Sigmoid colon (tissue), 7 donors: ENCODE data around the gene HECTD4. TPM values are rescaled to one million over a fixed set of nuclear protein-coding genes. Genes with fewer than 3 reads are reported as not detected.

Experiments
- DNase-seq: peaks from one replicate; pipeline ENCODE4 v3.0.0-alpha.2; 2019
- H3K27ac ChIP-seq, 4 donors: fragments of 200-600 bp; sonication (generic); one replicate each; pipeline ENCODE4 v1.5.1; 2016 to 2019; ENCODE audit warnings: mild to moderate bottlenecking in 1 of 4
- H3K27me3 ChIP-seq, 3 donors: fragments of 200-600 bp; sonication (generic); one replicate each; pipeline ENCODE4 v1.5.1; 2019; ENCODE audit warnings: mild to moderate bottlenecking in 1 of 3
- H3K36me3 ChIP-seq, 4 donors: fragments of 200-600 bp; sonication (generic); one replicate each; pipeline ENCODE4 v1.5.1; 2016 to 2019
- H3K4me1 ChIP-seq, 4 donors: fragments of 200-600 bp; sonication (generic); one replicate each; pipeline ENCODE4 v1.5.1; 2017 to 2019
- H3K4me3 ChIP-seq, 4 donors: fragments of 200-600 bp; sonication (generic); one replicate each; pipeline ENCODE4 v1.5.1; 2017 to 2019; ENCODE audit warnings: mild to moderate bottlenecking in 2 of 4, moderate library complexity in 1 of 4
- H3K9me3 ChIP-seq, 4 donors: fragments of 200-600 bp in 3 of 4; sonication (generic) in 3 of 4; one replicate each; pipeline versions ENCODE4 v1.5.1 to v1.6.1; 2013 to 2019
- CTCF ChIP-seq, 4 experiments: fragments of 450-650 bp in 3 of 4; fragments of 200-600 bp in 1 of 4; IDR thresholded peaks; one replicate each; pipeline ENCODE4 v1.5.1; 2016 to 2019; ENCODE audit warnings: antibody characterized with exemption in 4 of 4, mild to moderate bottlenecking in 3 of 4, moderate library complexity in 2 of 4
- EP300 ChIP-seq, 4 donors: sonication (generic); formaldehyde crosslinking; IDR thresholded peaks; one replicate each; pipeline ENCODE4 v1.6.1; 2017; ENCODE audit warnings: antibody characterized with exemption in 4 of 4
- POLR2A ChIP-seq, 2 donors: fragments of 450-650 bp; IDR thresholded peaks; one replicate each; pipeline ENCODE4 v1.6.1; 2016; ENCODE audit warnings: antibody characterized with exemption in 2 of 2, mild to moderate bottlenecking in 2 of 2, moderate library complexity in 2 of 2
- POLR2AphosphoS5 ChIP-seq, 4 donors: sonication (generic); formaldehyde crosslinking; IDR thresholded peaks; one replicate each; pipeline ENCODE4 v1.6.1; 2017; ENCODE audit warnings: antibody characterized with exemption in 4 of 4
- WGBS, 2 donors: extraction: QIAGEN DNeasy Blood & Tissue Kit; methylation state at CpG; one replicate each; pipeline ENCODE4 v1.1.7; 2013; 5-methylcytosine and 5-hydroxymethylcytosine counted together
- intact Hi-C: fragments of 100-400 bp; cut with DNase I; formaldehyde crosslinking; loops from one replicate; pipeline ENCODE4 v1.15.1; 2023
- polyA plus RNA-seq, 3 donors: library from polyadenylated mRNA; stranded (reverse); fragments of 200-250 nt; gene quantifications; one replicate each; pipeline ENCODE4 v1.2.3, GENCODE V29; 2013
- total RNA-seq, 4 donors: library from RNA; depleted of rRNA; stranded (reverse); fragments of >200 nt; gene quantifications; one replicate each; pipeline ENCODE4 v1.1.0, GENCODE V29; 2016
- donor health status: healthy with polysubstance abuse.
- donor health status: Bipolar disorder and iron deficiency.
- donor health status: healthy.

The HECTD4 gene
- total and polyA plus RNA-seq, 7 donors, result 5.4 to 64.8 (median 26.0) TPM

DNA sequence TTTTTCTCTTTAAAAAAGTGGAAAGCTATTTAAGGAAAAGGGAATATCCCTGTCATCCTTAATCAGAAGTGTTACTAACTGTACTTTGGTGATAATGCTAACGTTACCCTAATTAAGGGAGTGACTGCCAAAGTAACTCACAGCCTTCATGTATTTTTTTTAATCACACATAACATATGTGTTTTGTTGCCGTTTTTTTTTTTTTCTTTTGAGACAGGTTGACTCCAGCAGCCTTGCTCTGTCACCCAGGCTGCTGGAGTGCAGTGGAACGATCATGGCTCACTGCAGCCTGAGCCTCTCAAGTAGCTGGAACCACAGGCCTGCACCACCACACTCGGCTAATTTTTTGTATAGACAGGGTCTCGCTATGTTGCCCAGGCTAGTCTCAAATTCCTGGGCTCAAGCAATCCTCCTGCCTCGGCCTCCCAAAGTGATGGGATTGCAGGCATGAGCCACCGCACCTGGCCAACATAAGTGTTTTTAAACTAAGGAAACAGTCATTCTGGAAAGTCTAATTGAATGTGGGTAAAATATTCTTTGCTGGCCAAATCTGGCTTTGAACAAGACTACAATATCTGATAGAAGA lies 56.5 kb downstream of the HECTD4 start:
- no peak for DNase-seq
- intact Hi-C loops, result no loop called here
- H3K9me3 ChIP-seq, result no peaks in the 10 kb centered on the region
- no peak for TF ChIP-seq POLR2AphosphoS5 (IDR thresholded peaks at IDR 0.05)
- no peak for TF ChIP-seq EP300 (IDR thresholded peaks at IDR 0.05)
- H3K27ac ChIP-seq, result no peak overlapping the region
- no peaks in the 10 kb centered on the region for H3K36me3 ChIP-seq
- H3K4me1 ChIP-seq, result peaks cover 0 to 26% (median 11%) of the 10 kb centered on the region in 4 donors
- WGBS, 2 donors, result 82 to 90% methylated on average over 7 of the region's 7 CpGs
- no peak overlapping the region for H3K4me3 ChIP-seq
- H3K27me3 ChIP-seq, result no peaks in the 10 kb centered on the region

DNA sequence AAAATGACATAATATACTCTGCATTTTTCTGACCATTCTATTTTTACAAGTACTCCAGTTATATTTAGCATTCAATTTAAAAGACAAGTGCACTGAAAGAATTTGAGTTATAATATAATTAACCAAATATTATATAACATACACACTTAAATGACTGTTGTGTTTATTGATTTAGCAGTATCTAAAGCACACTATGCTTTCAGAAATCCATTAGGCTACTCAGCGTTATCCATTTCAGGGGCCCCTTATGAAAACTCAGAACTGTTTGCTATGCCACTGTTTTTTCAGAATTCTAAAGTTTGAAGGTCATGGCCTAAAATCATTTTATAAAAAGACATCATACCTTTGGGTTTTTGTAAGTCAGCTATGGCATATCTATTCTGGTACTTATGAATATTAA lies 57.1 kb downstream of the HECTD4 start:
- 89 to 92% methylated on average over 1 of the region's 1 CpG for WGBS, 2 donors
- no peaks in the 10 kb centered on the region for H3K36me3 ChIP-seq
- intact Hi-C loops, result no loop called here
- H3K9me3 ChIP-seq, result no peaks in the 10 kb centered on the region
- H3K4me1 ChIP-seq, result peaks cover 0 to 26% (median 11%) of the 10 kb centered on the region in 4 donors
- no peak overlapping the region for H3K4me3 ChIP-seq
- H3K27me3 ChIP-seq, result no peaks in the 10 kb centered on the region
- TF ChIP-seq CTCF (IDR thresholded peaks at IDR 0.05) (no peak), EP300 (IDR thresholded peaks at IDR 0.05) (no peak), POLR2A (IDR thresholded peaks at IDR 0.05) (no peak), POLR2AphosphoS5 (IDR thresholded peaks at IDR 0.05) (no peak)
- H3K27ac ChIP-seq, result no peak overlapping the region
- DNase-seq, result no peak

- Histone ChIP-seq H3K4me1 (peaks cover 0 to 30% (median 13%) of the 10 kb centered on the region in 4 donors), H3K27ac (peak overlapping the region in 1 of 4 donors; percentile 2), H3K9me3 (no peaks in the 10 kb centered on the region), H3K27me3 (no peaks in the 10 kb centered on the region), H3K36me3 (peaks cover 0 to 7% (median 0%) of the 10 kb centered on the region in 4 donors), H3K4me3 (no peak overlapping the region)
- intact Hi-C loops, result no loop called here
- 24 to 72% methylated on average over 4 of the region's 4 CpGs for WGBS, 2 donors
- TF ChIP-seq EP300 (IDR thresholded peaks at IDR 0.05), result no peak
- no peak for TF ChIP-seq POLR2A (IDR thresholded peaks at IDR 0.05)
- TF ChIP-seq CTCF (IDR thresholded peaks at IDR 0.05), result no peak
- no peak for TF ChIP-seq POLR2AphosphoS5 (IDR thresholded peaks at IDR 0.05)
- DNase-seq, result no peak
These were observed 59.2 kb downstream of the HECTD4 start for GRCh38 chr12:112322882-112323547.

GRCh38 chr12:112322441-112322840 lies 59.8 kb downstream of the HECTD4 start:
- DNase-seq, result no peak
- 45 to 77% methylated on average over 2 of the region's 2 CpGs for WGBS, 2 donors
- Histone ChIP-seq H3K27ac (peak overlapping the region in 1 of 4 donors; percentile 2), H3K9me3 (no peaks in the 10 kb centered on the region), H3K4me1 (peaks cover 0 to 32% (median 13%) of the 10 kb centered on the region in 4 donors), H3K36me3 (peaks cover 0 to 7% (median 0%) of the 10 kb centered on the region in 4 donors), H3K4me3 (no peak overlapping the region), H3K27me3 (no peaks in the 10 kb centered on the region)
- intact Hi-C loops, result no loop called here
- TF ChIP-seq POLR2A (IDR thresholded peaks at IDR 0.05), result no peak
- TF ChIP-seq EP300 (IDR thresholded peaks at IDR 0.05), result no peak
- TF ChIP-seq CTCF (IDR thresholded peaks at IDR 0.05), result no peak
- TF ChIP-seq POLR2AphosphoS5 (IDR thresholded peaks at IDR 0.05), result no peak

GRCh38 chr12:112321245-112321644 lies 61.0 kb downstream of the HECTD4 start:
- H3K4me3 ChIP-seq, result no peak overlapping the region
- peaks cover 0 to 7% (median 0%) of the 10 kb centered on the region in 4 donors for H3K36me3 ChIP-seq
- no peak overlapping the region for H3K27ac ChIP-seq
- no peaks in the 10 kb centered on the region for H3K27me3 ChIP-seq
- no peak for TF ChIP-seq EP300 (IDR thresholded peaks at IDR 0.05)
- no peak for TF ChIP-seq CTCF (IDR thresholded peaks at IDR 0.05)
- TF ChIP-seq POLR2AphosphoS5 (IDR thresholded peaks at IDR 0.05), result no peak
- TF ChIP-seq POLR2A (IDR thresholded peaks at IDR 0.05), result no peak
- H3K4me1 ChIP-seq, result peaks cover 0 to 32% (median 13%) of the 10 kb centered on the region in 4 donors
- DNase-seq, result no peak
- no peaks in the 10 kb centered on the region for H3K9me3 ChIP-seq
- intact Hi-C loops, result no loop called here
